Muscle layer of colon (tissue), 2 donors: ENCODE results near the gene ERP27.

Experiments used
- H3K27ac ChIP-seq: one replicate; pipeline ENCODE4 v1.7.0; 2013; ENCODE audit warnings: low read depth, mild to moderate bottlenecking, low read length, moderate library complexity
- H3K27me3 ChIP-seq, 2 donors: one replicate each; pipeline ENCODE4 v1.7.0; 2013; ENCODE audit warnings: low read length in 2 of 2, mild to moderate bottlenecking in 2 of 2; ENCODE audit not compliant: insufficient read depth in 2 of 2, control insufficient read depth in 1 of 2
- H3K36me3 ChIP-seq: one replicate; pipeline ENCODE4 v1.7.0; 2013; ENCODE audit warnings: mild to moderate bottlenecking, low read length; ENCODE audit not compliant: insufficient read depth
- H3K4me1 ChIP-seq: one replicate; pipeline ENCODE4 v1.7.0; 2013; ENCODE audit warnings: mild to moderate bottlenecking, low read length; ENCODE audit not compliant: insufficient read depth
- H3K4me3 ChIP-seq, 2 donors: one replicate each; pipeline ENCODE4 v1.7.0; 2013; ENCODE audit warnings: low read length in 2 of 2, low read depth in 1 of 2, mild to moderate bottlenecking in 1 of 2, moderate library complexity in 1 of 2
- H3K9ac ChIP-seq: one replicate; pipeline ENCODE4 v1.7.0; 2013; ENCODE audit warnings: low read length
- H3K9me3 ChIP-seq: one replicate; pipeline ENCODE4 v1.7.0; 2013; ENCODE audit warnings: mild to moderate bottlenecking, low read length
- donor health status: abdominal sarcoma.
- donor health status: Adenocarcinoma of cecum.

Gene ERP27

GRCh38 chr12:14950421-14950820 is 12.1 kb upstream of the ERP27 start:
- H3K36me3 ChIP-seq, result no peaks in the 10 kb centered on the region
- H3K4me3 ChIP-seq, result no peak overlapping the region
- H3K9me3 ChIP-seq, result no peaks in the 10 kb centered on the region
- H3K9ac ChIP-seq, result no peak overlapping the region
- H3K27me3 ChIP-seq, result no peaks in the 10 kb centered on the region
- H3K27ac ChIP-seq, result no peak overlapping the region
- H3K4me1 ChIP-seq, result peaks cover 35% of the 10 kb centered on the region

GRCh38 chr12:14949631-14950030 is 11.3 kb upstream of the ERP27 start:
- Histone ChIP-seq H3K4me1 (peaks cover 35% of the 10 kb centered on the region), H3K27me3 (no peaks in the 10 kb centered on the region), H3K9ac (no peak overlapping the region), H3K36me3 (no peaks in the 10 kb centered on the region), H3K9me3 (no peaks in the 10 kb centered on the region), H3K27ac (peak overlapping the region; percentile 80), H3K4me3 (no peak overlapping the region)

GRCh38 chr12:14948672-14949071 is 10.3 kb upstream of the ERP27 start:
- peaks cover 35% of the 10 kb centered on the region for H3K4me1 ChIP-seq

GRCh38 chr12:14946861-14947260 is 8.5 kb upstream of the ERP27 start:
- Histone ChIP-seq H3K9me3 (no peaks in the 10 kb centered on the region), H3K36me3 (no peaks in the 10 kb centered on the region), H3K27me3 (no peaks in the 10 kb centered on the region), H3K4me1 (peaks cover 25% of the 10 kb centered on the region), H3K27ac (no peak overlapping the region), H3K4me3 (no peak overlapping the region), H3K9ac (no peak overlapping the region)

More at GRCh38 chr12:14948672-14949071, 10.3 kb upstream of the ERP27 start:
- H3K9ac ChIP-seq, result no peak overlapping the region
- H3K27me3 ChIP-seq, result no peaks in the 10 kb centered on the region
- no peaks in the 10 kb centered on the region for H3K36me3 ChIP-seq
- H3K27ac ChIP-seq, result peak overlapping the region; percentile 80
- H3K4me3 ChIP-seq, result no peak overlapping the region
- no peaks in the 10 kb centered on the region for H3K9me3 ChIP-seq

GRCh38 chr12:14946162-14946561 is 7.8 kb upstream of the ERP27 start:
- H3K4me3 ChIP-seq, result no peak overlapping the region
- no peak overlapping the region for H3K9ac ChIP-seq
- H3K27ac ChIP-seq, result no peak overlapping the region
- no peaks in the 10 kb centered on the region for H3K9me3 ChIP-seq
- H3K36me3 ChIP-seq, result no peaks in the 10 kb centered on the region
- peaks cover 21% of the 10 kb centered on the region for H3K4me1 ChIP-seq
- no peaks in the 10 kb centered on the region for H3K27me3 ChIP-seq

- Histone ChIP-seq H3K36me3 (no peaks in the 10 kb centered on the region), H3K9ac (no peak overlapping the region), H3K4me1 (peaks cover 4% of the 10 kb centered on the region), H3K27ac (no peak overlapping the region), H3K27me3 (no peaks in the 10 kb centered on the region), H3K9me3 (no peaks in the 10 kb centered on the region), H3K4me3 (no peak overlapping the region)
Observed at GRCh38 chr12:14942196-14942931, 4.0 kb upstream of the ERP27 start.

- Histone ChIP-seq H3K4me3 (no peak overlapping the region), H3K36me3 (no peaks in the 10 kb centered on the region), H3K27ac (no peak overlapping the region), H3K27me3 (no peaks in the 10 kb centered on the region), H3K9me3 (no peaks in the 10 kb centered on the region), H3K9ac (no peak overlapping the region), H3K4me1 (peaks cover 3% of the 10 kb centered on the region)
Observed at GRCh38 chr12:14941369-14941768, 3.0 kb upstream of the ERP27 start.

GRCh38 chr12:14937689-14938088 is 648 bp downstream of the ERP27 start:
- Histone ChIP-seq H3K9ac (no peak overlapping the region), H3K4me1 (peaks cover 3% of the 10 kb centered on the region), H3K9me3 (no peaks in the 10 kb centered on the region)

GRCh38 chr12:14937014-14937413 is 1.3 kb downstream of the ERP27 start:
- Histone ChIP-seq H3K27ac (no peak overlapping the region), H3K4me3 (no peak overlapping the region), H3K4me1 (peaks cover 3% of the 10 kb centered on the region)

More at GRCh38 chr12:14937689-14938088, 648 bp downstream of the ERP27 start:
- H3K27ac ChIP-seq, result no peak overlapping the region
- no peak overlapping the region for H3K4me3 ChIP-seq
- no peaks in the 10 kb centered on the region for H3K27me3 ChIP-seq
- no peaks in the 10 kb centered on the region for H3K36me3 ChIP-seq

GRCh38 chr12:14936224-14936861 is 2.0 kb downstream of the ERP27 start:
- H3K9me3 ChIP-seq, result no peaks in the 10 kb centered on the region
- no peak overlapping the region for H3K4me3 ChIP-seq
- H3K36me3 ChIP-seq, result no peaks in the 10 kb centered on the region
- no peak overlapping the region for H3K9ac ChIP-seq
- H3K27ac ChIP-seq, result no peak overlapping the region
- no peaks in the 10 kb centered on the region for H3K27me3 ChIP-seq
- H3K4me1 ChIP-seq, result peaks cover 3% of the 10 kb centered on the region

More at GRCh38 chr12:14937014-14937413, 1.3 kb downstream of the ERP27 start:
- Histone ChIP-seq H3K27me3 (no peaks in the 10 kb centered on the region), H3K9ac (no peak overlapping the region), H3K36me3 (no peaks in the 10 kb centered on the region), H3K9me3 (no peaks in the 10 kb centered on the region)

- no peak overlapping the region for H3K27ac ChIP-seq
- H3K4me3 ChIP-seq, result no peak overlapping the region
- no peaks in the 10 kb centered on the region for H3K9me3 ChIP-seq
- no peaks in the 10 kb centered on the region for H3K36me3 ChIP-seq
- peaks cover 9% of the 10 kb centered on the region for H3K4me1 ChIP-seq
- no peak overlapping the region for H3K9ac ChIP-seq
- no peaks in the 10 kb centered on the region for H3K27me3 ChIP-seq
Observed at GRCh38 chr12:14935031-14935430, 3.3 kb downstream of the ERP27 start.

GRCh38 chr12:14934511-14934910 is 3.8 kb downstream of the ERP27 start:
- no peak overlapping the region for H3K4me3 ChIP-seq
- peaks cover 9% of the 10 kb centered on the region for H3K4me1 ChIP-seq
- no peak overlapping the region for H3K27ac ChIP-seq

More at GRCh38 chr12:14934511-14934910, 3.8 kb downstream of the ERP27 start:
- Histone ChIP-seq H3K9ac (no peak overlapping the region), H3K36me3 (no peaks in the 10 kb centered on the region), H3K9me3 (no peaks in the 10 kb centered on the region), H3K27me3 (no peaks in the 10 kb centered on the region)
